Measurements from ENCODE around the gene ECT2L. TPM values are rescaled to one million over a fixed set of nuclear protein-coding genes. Genes with fewer than 3 reads are reported as not detected.
"Not testable (repeated sequence)": the region's sequence is repeated elsewhere in the genome, so short reads cannot be mapped to it uniquely, and the experiment has no call there.

Gene ECT2L
- total and polyA plus RNA-seq, 9 donors = 0.05 to 6.8 (median 0.17) TPM

DNA sequence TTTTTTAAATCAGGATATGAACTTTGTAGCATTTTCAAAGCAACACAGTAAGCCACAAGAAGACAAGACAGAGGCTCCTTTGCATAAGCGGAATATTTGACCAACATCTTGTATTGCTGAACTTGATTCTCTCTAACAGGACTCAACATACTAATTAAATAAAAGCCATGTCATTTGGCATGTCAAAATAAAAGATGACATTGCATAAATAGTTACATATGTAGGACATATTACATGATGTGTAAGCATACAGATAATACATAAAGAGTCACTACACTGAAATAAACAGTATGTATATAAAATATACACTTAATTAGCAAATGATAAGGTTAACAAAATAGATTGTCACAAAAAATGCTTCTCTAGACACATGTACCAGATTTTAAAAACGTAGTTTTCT lies 129.9 kb downstream of the ECT2L start:
- no peak overlapping the region for H3K27ac ChIP-seq
- 84 to 86% (median 86%) methylated on average over 2 of the region's 2 CpGs for WGBS, 3 donors
- no peaks in the 10 kb centered on the region for H3K9me3 ChIP-seq
- intact Hi-C loops (cut with DNase I) = no loop called here
- TF ChIP-seq POLR2A (IDR thresholded peaks at IDR 0.05) = no peak
- TF ChIP-seq, protein P1, sequence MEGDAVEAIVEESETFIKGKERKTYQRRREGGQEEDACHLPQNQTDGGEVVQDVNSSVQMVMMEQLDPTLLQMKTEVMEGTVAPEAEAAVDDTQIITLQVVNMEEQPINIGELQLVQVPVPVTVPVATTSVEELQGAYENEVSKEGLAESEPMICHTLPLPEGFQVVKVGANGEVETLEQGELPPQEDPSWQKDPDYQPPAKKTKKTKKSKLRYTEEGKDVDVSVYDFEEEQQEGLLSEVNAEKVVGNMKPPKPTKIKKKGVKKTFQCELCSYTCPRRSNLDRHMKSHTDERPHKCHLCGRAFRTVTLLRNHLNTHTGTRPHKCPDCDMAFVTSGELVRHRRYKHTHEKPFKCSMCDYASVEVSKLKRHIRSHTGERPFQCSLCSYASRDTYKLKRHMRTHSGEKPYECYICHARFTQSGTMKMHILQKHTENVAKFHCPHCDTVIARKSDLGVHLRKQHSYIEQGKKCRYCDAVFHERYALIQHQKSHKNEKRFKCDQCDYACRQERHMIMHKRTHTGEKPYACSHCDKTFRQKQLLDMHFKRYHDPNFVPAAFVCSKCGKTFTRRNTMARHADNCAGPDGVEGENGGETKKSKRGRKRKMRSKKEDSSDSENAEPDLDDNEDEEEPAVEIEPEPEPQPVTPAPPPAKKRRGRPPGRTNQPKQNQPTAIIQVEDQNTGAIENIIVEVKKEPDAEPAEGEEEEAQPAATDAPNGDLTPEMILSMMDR (IDR thresholded peaks at IDR 0.05) = no peak
- TF ChIP-seq EP300 (IDR thresholded peaks at IDR 0.05) = no peak
- no peaks in the 10 kb centered on the region for H3K27me3 ChIP-seq
- H3K36me3 ChIP-seq = no peaks in the 10 kb centered on the region
- no peaks in the 10 kb centered on the region for H3K4me1 ChIP-seq (ENCODE audit: insufficient read depth)
- DNase-seq = no peak
- H3K4me3 ChIP-seq = no peak overlapping the region

DNA sequence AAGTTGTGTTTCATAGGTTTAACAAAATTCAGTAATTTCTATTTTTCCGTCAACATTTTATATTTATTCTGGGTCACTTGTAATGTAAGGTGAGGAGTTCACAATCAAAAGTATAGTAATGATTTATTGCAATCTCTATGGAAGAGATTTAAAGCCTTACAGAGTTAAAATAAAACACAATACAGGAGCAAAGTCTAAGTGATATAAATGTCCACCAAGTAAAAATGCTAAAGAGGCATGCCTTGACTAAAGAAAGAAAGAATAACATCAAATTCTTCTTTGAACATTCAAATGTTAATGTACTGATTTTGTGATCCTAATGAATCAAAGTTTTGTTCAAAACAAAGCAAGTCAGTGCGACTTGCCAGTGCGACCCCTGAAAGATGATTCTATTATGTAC lies 130.7 kb downstream of the ECT2L start:
- TF ChIP-seq POLR2A (IDR thresholded peaks at IDR 0.05) (no peak), EP300 (IDR thresholded peaks at IDR 0.05) (no peak)
- TF ChIP-seq, protein P1 (IDR thresholded peaks at IDR 0.05) = no peak
- no peak overlapping the region for H3K27ac ChIP-seq
- no peak overlapping the region for H3K4me3 ChIP-seq
- H3K9me3 ChIP-seq = no peaks in the 10 kb centered on the region
- H3K27me3 ChIP-seq = no peaks in the 10 kb centered on the region
- no peak for DNase-seq
- intact Hi-C loops (cut with DNase I) = no loop called here
- 93 to 95% (median 94%) methylated on average over 3 of the region's 3 CpGs for WGBS, 3 donors
- no peaks in the 10 kb centered on the region for H3K36me3 ChIP-seq
- H3K4me1 ChIP-seq (ENCODE audit: insufficient read depth) = no peaks in the 10 kb centered on the region

DNA sequence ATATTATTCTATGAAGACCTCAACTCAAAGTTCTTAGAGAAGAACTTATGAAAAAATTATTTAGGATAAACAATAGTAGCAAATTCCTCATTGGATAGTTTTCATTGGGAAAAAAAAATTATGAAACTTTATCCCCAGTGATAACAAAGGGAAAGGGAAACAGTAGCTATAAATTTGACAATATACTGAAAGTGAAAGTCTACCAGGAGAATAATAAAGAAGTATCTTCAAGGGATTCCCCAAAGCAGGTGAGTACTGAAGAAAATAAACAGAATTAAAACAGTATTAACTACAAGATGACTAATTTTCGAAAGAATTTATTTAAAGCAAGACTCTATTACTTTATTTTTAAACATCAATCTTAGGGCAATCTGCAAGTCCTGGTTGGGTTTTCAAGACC lies 135.8 kb downstream of the ECT2L start:
- H3K27ac ChIP-seq = no peak overlapping the region
- no peak overlapping the region for H3K4me3 ChIP-seq
- no peak for TF ChIP-seq EP300 (IDR thresholded peaks at IDR 0.05)
- WGBS, 3 donors = 89 to 98% (median 92%) methylated on average over 1 of the region's 1 CpG
- intact Hi-C loops (cut with DNase I) = no loop called here
- H3K27me3 ChIP-seq = no peaks in the 10 kb centered on the region
- H3K9me3 ChIP-seq = no peaks in the 10 kb centered on the region
- no peaks in the 10 kb centered on the region for H3K36me3 ChIP-seq
- H3K4me1 ChIP-seq (ENCODE audit: insufficient read depth) = no peaks in the 10 kb centered on the region
- no peak for DNase-seq

DNA sequence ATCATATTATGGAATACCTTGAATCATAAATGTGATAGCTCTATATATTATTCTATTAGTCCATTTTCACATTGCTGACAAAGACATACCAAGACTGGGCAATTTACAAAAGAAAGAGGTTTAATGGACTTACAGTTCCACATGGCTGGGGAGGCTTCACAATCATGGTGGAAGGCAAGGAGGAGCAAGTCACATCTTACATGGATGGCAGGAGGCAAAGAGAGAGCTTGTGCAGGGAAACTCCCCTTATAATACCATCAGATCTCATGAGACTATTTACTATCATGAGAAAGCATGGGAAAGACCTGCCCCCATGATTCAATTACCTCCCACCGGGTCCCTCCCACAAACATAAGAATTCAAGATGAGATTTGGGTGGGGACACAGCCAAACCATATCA lies 141.0 kb downstream of the ECT2L start:
- DNase-seq; H3K9me3 ChIP-seq; H3K36me3 ChIP-seq; H3K4me3 ChIP-seq; H3K27me3 ChIP-seq; intact Hi-C loops (cut with DNase I); H3K27ac ChIP-seq; H3K4me1 ChIP-seq (ENCODE audit: insufficient read depth): not testable (repeated sequence)
- WGBS, 3 donors = 94 to 97% (median 94%) methylated on average over 1 of the region's 1 CpG

DNA sequence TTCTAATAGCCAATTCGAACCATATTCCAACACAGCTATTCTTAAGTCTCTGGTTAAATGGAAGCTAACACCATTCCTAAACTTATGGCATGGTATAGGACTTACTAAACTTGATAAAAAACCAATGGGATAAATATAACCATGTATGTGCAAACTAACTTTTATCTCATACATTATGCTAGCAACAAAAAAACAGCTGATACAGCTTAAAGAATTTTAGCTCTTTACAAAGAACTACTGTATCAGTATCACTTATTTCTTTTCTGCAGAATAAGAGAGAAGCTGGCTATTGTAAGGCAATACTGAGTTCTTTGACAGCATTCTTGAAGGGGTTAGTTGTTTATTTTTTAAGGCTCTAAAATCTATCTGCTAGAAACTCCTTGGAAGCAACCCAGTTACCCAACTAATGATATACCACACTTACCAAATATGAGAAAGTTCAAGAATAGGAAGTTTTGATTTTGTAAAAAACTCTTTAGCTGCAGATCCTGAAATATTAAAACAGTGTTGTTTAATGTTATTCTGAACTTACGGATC lies 147.3 kb downstream of the ECT2L start:
- Histone ChIP-seq H3K27me3 (no peaks in the 10 kb centered on the region), H3K9me3 (no peaks in the 10 kb centered on the region), H3K4me1 (ENCODE audit: insufficient read depth) (no peaks in the 10 kb centered on the region), H3K27ac (no peak overlapping the region), H3K4me3 (no peak overlapping the region), H3K36me3 (no peaks in the 10 kb centered on the region)
- intact Hi-C loops (cut with DNase I) = loop anchor here in 1 of 4 donors (10.0 kb wide), 1 partner anchor 82 kb away; the partner anchor contains the start of gene ABRACL
- WGBS, 3 donors = 92 to 95% (median 93%) methylated on average over 2 of the region's 2 CpGs
- no peak for DNase-seq
- TF ChIP-seq EP300 (IDR thresholded peaks at IDR 0.05) (no peak), POLR2A (IDR thresholded peaks at IDR 0.05) (no peak)
- TF ChIP-seq, protein P1 (IDR thresholded peaks at IDR 0.05) = no peak

All from ovary (tissue), 9 donors.